Transverse colon (tissue), 3 donors: ENCODE measurements around the gene MXD4.

Experiments
- POLR2A ChIP-seq: fragments of 450-650 bp; IDR thresholded peaks from one replicate; pipeline ENCODE4 v1.6.1; 2016; ENCODE audit warnings: antibody characterized with exemption, mild to moderate bottlenecking, moderate library complexity
- TF ChIP-seq, protein P1 (sequence below), 5 experiments: fragments of 200-600 bp in 3 of 5; fragments of 450-650 bp in 2 of 5; sonication (generic) in 3 of 5; IDR thresholded peaks; 1 replicate in 2 of 5; 2 replicates in 3 of 5; pipeline ENCODE4 v1.5.1; 2016 to 2017; ENCODE audit warnings: antibody characterized with exemption in 5 of 5, inconsistent platforms in 3 of 5, mild to moderate bottlenecking in 2 of 5, moderate library complexity in 1 of 5

DNA sequence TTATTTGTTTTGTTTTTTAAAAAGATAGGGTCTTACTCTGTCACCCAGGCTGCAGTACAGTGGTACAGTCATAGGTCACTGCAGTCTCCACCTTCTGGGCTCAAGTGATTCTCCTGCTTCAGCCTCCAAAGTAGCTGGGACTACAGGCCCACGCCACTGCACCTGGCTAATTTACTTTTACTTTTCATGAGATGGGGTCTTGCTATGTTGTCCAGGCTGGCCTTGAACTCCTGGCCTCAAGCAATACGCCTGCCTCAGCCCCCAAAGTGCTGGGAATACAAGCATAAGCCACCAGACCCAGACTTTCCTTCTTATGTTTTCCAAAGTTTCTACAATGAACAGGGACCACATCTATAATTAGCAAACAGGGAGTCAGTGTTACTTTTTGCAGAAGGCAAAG lies 37.9 kb upstream of the MXD4 start:
- TF ChIP-seq, protein P1, sequence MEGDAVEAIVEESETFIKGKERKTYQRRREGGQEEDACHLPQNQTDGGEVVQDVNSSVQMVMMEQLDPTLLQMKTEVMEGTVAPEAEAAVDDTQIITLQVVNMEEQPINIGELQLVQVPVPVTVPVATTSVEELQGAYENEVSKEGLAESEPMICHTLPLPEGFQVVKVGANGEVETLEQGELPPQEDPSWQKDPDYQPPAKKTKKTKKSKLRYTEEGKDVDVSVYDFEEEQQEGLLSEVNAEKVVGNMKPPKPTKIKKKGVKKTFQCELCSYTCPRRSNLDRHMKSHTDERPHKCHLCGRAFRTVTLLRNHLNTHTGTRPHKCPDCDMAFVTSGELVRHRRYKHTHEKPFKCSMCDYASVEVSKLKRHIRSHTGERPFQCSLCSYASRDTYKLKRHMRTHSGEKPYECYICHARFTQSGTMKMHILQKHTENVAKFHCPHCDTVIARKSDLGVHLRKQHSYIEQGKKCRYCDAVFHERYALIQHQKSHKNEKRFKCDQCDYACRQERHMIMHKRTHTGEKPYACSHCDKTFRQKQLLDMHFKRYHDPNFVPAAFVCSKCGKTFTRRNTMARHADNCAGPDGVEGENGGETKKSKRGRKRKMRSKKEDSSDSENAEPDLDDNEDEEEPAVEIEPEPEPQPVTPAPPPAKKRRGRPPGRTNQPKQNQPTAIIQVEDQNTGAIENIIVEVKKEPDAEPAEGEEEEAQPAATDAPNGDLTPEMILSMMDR (IDR thresholded peaks at IDR 0.05): no peak
- no peak for TF ChIP-seq POLR2A
